Measurements from ENCODE around the gene C16orf46.

DNA sequence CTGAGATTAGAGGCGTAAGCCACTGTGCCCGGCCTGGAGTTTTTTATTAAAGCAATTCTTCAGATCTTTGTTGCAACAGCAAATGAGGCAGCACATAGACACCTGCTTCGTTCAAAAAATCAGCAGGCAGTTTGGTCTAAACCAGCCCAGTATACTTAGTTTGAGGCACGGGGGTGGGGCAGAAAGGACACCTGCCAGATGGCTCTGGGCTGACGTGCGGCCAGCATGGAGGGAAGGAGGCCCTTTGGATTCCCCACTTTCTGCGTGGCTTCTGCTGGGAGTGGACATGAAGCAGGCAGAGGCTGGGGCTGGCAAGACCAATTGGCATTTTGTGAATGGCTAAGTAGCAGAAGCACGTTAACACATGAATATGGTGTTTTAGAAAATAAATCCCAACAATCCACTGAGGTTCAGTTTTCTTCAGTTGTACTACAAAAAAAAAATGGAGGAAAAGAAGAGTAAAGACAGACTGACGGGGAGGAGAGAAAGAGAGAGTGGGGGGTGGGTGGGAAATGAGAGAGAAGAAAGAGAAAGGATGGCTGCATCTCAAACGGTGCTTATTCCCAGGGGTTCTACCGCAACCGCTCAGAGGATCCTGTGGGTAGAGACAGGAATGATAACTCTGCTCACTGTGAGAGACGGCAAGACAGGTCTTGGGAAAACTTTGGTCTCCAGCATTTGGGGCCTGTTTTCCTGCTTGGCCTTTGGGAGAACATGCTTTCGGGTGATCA, 16.3 kb downstream of the C16orf46 start:
- no peak for TF ChIP-seq EP300 (IDR thresholded peaks at IDR 0.05)
- no peak for TF ChIP-seq POLR2A (IDR thresholded peaks at IDR 0.05)

All from ovary (tissue), 1 donor.